Progenitor cell of endocrine pancreas (in vitro differentiated cells): ENCODE data around the gene ILDR1. TPM values are rescaled to one million over a fixed set of nuclear protein-coding genes. Genes with fewer than 3 reads are reported as not detected.

Experiments used
- DNase-seq: peaks from one replicate; pipeline ENCODE4 v3.0.0; 2021; ENCODE audit warnings: low spot score; ENCODE audit not compliant: unreplicated experiment
- H3K27ac Mint-ChIP-seq: 2 replicates; pipeline ENCODE4 v1.8.0; 2021; ENCODE audit warnings: mild to moderate bottlenecking, moderate library complexity, mixed read lengths
- H3K27me3 Mint-ChIP-seq: 2 replicates; pipeline ENCODE4 v1.8.0; 2021; ENCODE audit warnings: mixed read lengths
- H3K36me3 Mint-ChIP-seq: 2 replicates; pipeline ENCODE4 v1.8.0; 2022; ENCODE audit warnings: mixed read lengths; ENCODE audit not compliant: insufficient read depth
- H3K4me1 Mint-ChIP-seq: 2 replicates; pipeline ENCODE4 v1.8.0; 2021; ENCODE audit warnings: low read depth, mixed read lengths
- H3K4me3 Mint-ChIP-seq: 2 replicates; pipeline ENCODE4 v1.8.0; 2021; ENCODE audit warnings: low read depth, mild to moderate bottlenecking, moderate library complexity, mixed read lengths
- H3K9me3 Mint-ChIP-seq: 2 replicates; pipeline ENCODE4 v1.8.0; 2021; ENCODE audit warnings: low read depth, mixed read lengths
- total RNA-seq: library from RNA; stranded (reverse); gene quantifications from 2 replicates; pipeline ENCODE4 v1.2.1, GENCODE V29; 2021
- TF ChIP-seq, protein P1 (sequence below): fragments of 200-600 bp; sonication (generic); IDR thresholded peaks from one replicate; pipeline ENCODE4 v1.5.0; 2021; ENCODE audit warnings: antibody characterized with exemption, mild to moderate bottlenecking; ENCODE audit not compliant: unreplicated experiment

The ILDR1 gene
- total RNA-seq, 1 donor from 2014 or later, result 5.0 TPM

GRCh38 chr3:121979246-121979645, 42.8 kb downstream of the ILDR1 start:
- Mint-ChIP-seq H3K4me1 (peaks cover 5% of the 10 kb centered on the region), H3K4me3 (no peak overlapping the region), H3K27me3 (no peaks in the 10 kb centered on the region), H3K9me3 (peaks cover 36% of the 10 kb centered on the region), H3K27ac (no peak overlapping the region), H3K36me3 (peaks cover 8% of the 10 kb centered on the region)
- DNase-seq, result no peak
- TF ChIP-seq, protein P1, sequence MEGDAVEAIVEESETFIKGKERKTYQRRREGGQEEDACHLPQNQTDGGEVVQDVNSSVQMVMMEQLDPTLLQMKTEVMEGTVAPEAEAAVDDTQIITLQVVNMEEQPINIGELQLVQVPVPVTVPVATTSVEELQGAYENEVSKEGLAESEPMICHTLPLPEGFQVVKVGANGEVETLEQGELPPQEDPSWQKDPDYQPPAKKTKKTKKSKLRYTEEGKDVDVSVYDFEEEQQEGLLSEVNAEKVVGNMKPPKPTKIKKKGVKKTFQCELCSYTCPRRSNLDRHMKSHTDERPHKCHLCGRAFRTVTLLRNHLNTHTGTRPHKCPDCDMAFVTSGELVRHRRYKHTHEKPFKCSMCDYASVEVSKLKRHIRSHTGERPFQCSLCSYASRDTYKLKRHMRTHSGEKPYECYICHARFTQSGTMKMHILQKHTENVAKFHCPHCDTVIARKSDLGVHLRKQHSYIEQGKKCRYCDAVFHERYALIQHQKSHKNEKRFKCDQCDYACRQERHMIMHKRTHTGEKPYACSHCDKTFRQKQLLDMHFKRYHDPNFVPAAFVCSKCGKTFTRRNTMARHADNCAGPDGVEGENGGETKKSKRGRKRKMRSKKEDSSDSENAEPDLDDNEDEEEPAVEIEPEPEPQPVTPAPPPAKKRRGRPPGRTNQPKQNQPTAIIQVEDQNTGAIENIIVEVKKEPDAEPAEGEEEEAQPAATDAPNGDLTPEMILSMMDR, result no peak

- H3K9me3 Mint-ChIP-seq, result peaks cover 33% of the 10 kb centered on the region
- H3K4me1 Mint-ChIP-seq, result peaks cover 5% of the 10 kb centered on the region
- peaks cover 2% of the 10 kb centered on the region for H3K36me3 Mint-ChIP-seq
- TF ChIP-seq, protein P1, result no peak
- no peak overlapping the region for H3K27ac Mint-ChIP-seq
- no peak for DNase-seq
- no peaks in the 10 kb centered on the region for H3K27me3 Mint-ChIP-seq
- no peak overlapping the region for H3K4me3 Mint-ChIP-seq
Observed at GRCh38 chr3:121976727-121977126, 45.3 kb downstream of the ILDR1 start.

- TF ChIP-seq, protein P1, result no peak
- Mint-ChIP-seq H3K4me1 (peaks cover 8% of the 10 kb centered on the region), H3K27me3 (no peaks in the 10 kb centered on the region), H3K27ac (no peak overlapping the region), H3K36me3 (peaks cover 2% of the 10 kb centered on the region), H3K4me3 (no peak overlapping the region), H3K9me3 (peaks cover 33% of the 10 kb centered on the region)
- no peak for DNase-seq
Observed at GRCh38 chr3:121975702-121976302, 46.2 kb downstream of the ILDR1 start.

DNA sequence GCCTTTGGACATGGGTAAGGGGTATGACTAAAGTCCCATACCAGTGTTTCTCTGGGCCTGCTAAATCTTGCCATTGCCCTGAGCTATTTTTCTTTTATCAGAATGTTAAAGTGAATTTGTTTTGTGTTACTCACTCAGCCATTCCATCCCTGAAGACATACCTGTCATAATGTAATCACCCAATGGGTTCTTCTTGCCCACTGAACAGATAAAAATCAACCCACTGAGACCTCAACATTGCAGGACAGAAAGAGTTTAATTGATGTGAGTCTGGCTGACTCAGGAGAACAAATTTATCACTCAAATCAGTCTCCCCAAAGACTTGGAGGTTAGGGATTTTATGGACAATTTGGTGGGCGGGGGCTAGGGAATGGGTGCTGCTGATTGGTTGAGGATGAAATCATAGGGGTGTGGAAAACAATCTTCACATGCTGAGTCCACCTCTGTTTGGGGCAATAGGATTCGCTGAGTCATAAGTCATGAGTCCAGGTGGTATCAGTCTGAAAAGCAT, 47.4 kb downstream of the ILDR1 start:
- TF ChIP-seq, protein P1, result no peak
- H3K27ac Mint-ChIP-seq, result no peak overlapping the region
- peaks cover 35% of the 10 kb centered on the region for H3K9me3 Mint-ChIP-seq
- H3K27me3 Mint-ChIP-seq, result no peaks in the 10 kb centered on the region
- peaks cover 15% of the 10 kb centered on the region for H3K4me1 Mint-ChIP-seq
- DNase-seq, result no peak
- H3K36me3 Mint-ChIP-seq, result peaks cover 2% of the 10 kb centered on the region
- no peak overlapping the region for H3K4me3 Mint-ChIP-seq

DNA sequence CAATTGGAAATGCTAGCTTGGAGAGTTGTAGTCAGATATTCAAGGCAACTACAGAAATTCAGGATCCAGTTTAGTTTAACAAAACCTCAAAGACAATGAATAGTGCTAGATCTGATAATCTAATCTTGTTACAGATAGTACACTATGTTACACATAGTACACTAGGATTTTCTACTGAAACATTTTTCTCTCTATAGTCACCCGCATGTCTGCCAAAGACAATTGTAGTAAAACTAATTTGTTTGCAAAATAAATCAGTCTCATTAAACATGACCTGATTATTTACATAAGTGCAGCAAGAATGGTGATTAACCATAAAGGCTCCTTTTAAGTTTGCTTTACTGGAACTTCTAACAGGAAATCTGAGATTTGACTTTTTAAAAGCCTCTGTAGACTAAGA, 52.0 kb downstream of the ILDR1 start:
- Mint-ChIP-seq H3K27me3 (no peaks in the 10 kb centered on the region), H3K9me3 (peaks cover 39% of the 10 kb centered on the region), H3K27ac (no peak overlapping the region), H3K4me1 (peaks cover 10% of the 10 kb centered on the region), H3K36me3 (peaks cover 6% of the 10 kb centered on the region), H3K4me3 (no peak overlapping the region)
- TF ChIP-seq, protein P1, result no peak
- DNase-seq, result no peak
